Activated naive CD8-positive, alpha-beta T cell treated with anti-CD3 and anti-CD28 coated beads, Interleukin-2, amount 50 U/mL, for 24 hours (primary cell): Measurements from ENCODE around the gene RPL36A.
A peak's percentile ranks its signal among the peaks of the same experiment; 100 is the strongest.

Source experiments
- ATAC-seq: fragments of 150-1000 bp; cut with Tn5 transposase; one replicate; pipeline ENCODE4 v1.10.0; 2021
- DNase-seq: peaks from one replicate; pipeline ENCODE4 v3.0.0; 2021
- H3K27ac Mint-ChIP-seq: one replicate; pipeline ENCODE4 v1.8.0; 2021; ENCODE audit warnings: mild to moderate bottlenecking, mixed read lengths
- H3K27me3 Mint-ChIP-seq: one replicate; pipeline ENCODE4 v1.8.0; 2021; ENCODE audit warnings: mixed read lengths
- H3K36me3 Mint-ChIP-seq: one replicate; pipeline ENCODE4 v1.8.0; 2021; ENCODE audit warnings: low read depth, mixed read lengths
- H3K4me1 Mint-ChIP-seq: one replicate; pipeline ENCODE4 v1.8.0; 2021; ENCODE audit warnings: mixed read lengths
- H3K4me3 Mint-ChIP-seq: one replicate; pipeline ENCODE4 v1.8.0; 2021; ENCODE audit warnings: mild to moderate bottlenecking, moderate library complexity, mixed read lengths
- H3K9me3 Mint-ChIP-seq: one replicate; pipeline ENCODE4 v1.8.0; 2021; ENCODE audit warnings: mixed read lengths

RPL36A gene

DNA sequence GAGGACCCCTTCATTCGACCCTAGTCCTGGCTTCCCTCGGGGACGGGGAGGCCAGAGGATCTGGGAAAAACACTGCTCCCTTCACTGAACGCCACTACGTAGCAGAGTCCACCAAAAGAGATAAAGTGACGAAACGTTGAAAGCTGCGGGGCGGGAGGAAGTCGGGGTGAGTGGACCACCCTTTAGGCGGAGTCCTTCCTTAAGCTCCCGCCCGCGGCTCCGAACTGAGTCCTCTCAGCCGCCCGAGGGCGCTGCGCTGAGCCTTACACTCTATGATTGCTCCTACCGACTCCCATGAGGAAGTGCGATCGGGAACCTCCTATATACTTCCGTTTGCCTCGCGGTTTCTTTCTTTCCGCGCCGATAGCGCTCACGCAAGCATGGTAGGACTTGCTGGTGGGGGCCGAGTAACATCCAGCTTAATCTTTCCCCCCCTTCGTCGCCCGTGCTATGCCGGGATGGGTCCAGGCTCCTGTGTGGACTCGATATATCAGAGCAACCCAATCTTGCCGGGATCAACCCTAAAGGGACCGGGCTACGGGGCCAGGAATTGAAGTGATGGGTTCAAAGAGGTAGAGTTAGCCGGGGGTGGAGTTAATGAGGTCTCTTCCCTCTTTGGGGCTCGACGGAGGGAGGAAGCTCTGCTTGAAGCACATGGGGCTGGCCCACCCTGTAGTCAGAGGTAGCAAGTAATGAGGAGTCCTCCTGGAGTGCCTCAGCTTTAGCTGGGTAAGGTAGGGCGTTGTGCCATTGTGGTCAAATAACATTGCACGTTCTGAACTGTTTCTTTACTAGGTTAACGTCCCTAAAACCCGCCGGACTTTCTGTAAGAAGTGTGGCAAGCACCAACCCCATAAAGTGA lies at the start of gene RPL36A:
TSS of gene RPL36A (plus strand) at position 348 of the 862 bp plus-strand sequence. CDS start at position 381, 33 bp downstream.
- Mint-ChIP-seq H3K4me3 (peak within 1 kb of the TSS; percentile 92), H3K27me3 (no peaks in the 10 kb centered on the region), H3K9me3 (no peaks in the 10 kb centered on the region), H3K36me3 (peaks cover 40% of the 10 kb centered on the region), H3K4me1 (peaks cover 29% of the 10 kb centered on the region), H3K27ac (peak within 1 kb of the TSS; percentile 98)
- DNase-seq: peak; percentile 82
- ATAC-seq: peak; percentile 99

DNA sequence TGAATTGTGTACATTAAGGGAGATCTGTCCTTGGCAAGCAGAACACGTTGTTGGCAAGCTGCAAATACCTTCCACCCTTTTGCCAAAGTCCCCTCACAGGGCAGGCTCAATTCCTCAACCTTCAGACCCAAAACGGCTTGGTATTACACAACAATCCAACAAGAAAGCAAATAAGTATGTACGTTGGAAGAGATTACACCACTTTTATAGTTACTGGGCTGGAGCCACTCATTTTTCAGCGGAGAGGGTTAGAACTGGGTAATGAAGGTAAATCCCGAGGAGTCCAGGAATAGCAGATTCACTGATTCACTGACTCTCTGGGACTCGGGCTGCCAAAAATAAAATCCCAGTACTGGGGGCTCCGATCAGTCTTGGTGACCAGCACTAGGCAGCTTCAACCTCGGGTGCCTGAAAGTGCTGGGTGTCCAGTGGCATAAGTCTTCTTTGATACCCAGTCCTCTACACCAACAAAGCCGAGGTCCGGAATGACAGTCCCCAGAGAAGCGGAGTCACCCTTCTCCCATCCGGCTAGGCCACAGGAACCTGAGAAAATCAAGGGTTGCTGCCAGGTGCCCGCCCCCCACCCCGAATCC lies 42.9 kb upstream of the RPL36A start:
- peak overlapping the region; percentile 92 for H3K27ac Mint-ChIP-seq

DNA sequence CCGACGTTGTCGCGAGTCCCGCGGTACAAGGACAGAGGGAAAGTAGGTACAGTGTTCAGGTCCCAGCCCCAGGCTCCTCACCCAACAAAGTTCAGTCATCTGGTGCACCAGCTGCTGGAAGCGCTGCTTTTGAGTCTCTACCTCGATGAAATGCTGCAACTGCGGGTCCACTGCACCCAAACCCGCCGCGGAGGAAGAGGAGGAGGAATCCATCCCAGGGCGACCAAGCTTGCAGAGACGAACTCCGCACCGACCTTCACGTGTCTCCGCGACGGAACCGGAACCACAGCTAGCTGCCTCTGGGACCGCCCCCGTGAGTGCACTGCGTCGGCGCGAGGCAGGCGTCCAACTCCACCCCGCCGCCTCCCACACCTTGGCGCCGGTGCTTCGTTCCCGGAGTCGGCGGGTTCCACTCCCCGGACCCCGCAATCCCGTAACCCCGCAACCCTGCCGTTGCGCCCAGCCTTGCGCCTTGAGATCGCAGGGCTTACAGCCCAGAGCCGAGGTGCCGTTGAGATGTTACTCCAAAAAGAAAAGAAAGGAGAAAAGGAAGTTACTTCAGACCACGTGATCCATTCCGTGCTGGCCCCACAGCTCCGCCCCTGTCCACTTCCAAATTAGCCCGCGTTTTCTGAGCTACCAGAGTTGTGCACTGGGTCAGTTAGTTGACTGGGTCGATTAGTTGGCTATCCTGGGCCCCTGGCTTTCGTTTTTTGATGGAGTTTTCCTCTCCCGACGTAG lies 42.2 kb upstream of the RPL36A start, which contains the start of gene TIMM8A:
TSS of gene TIMM8A (minus strand) at position 291 of the 741 bp plus-strand sequence. CDS start at position 213, 78 bp downstream.
- Mint-ChIP-seq H3K4me3 (peak within 1 kb of the TSS; percentile 88), H3K9me3 (no peaks in the 10 kb centered on the region), H3K27ac (peak within 1 kb of the TSS; percentile 92), H3K4me1 (peaks cover 18% of the 10 kb centered on the region), H3K27me3 (no peaks in the 10 kb centered on the region), H3K36me3 (peaks cover 13% of the 10 kb centered on the region)
- ATAC-seq (peak; percentile 98), DNase-seq (peak; percentile 81)

More for the DNA sequence above, 42.9 kb upstream of the RPL36A start:
- DNase-seq: no peak
- peak overlapping the region; percentile 88 for H3K4me3 Mint-ChIP-seq
- H3K4me1 Mint-ChIP-seq: peaks cover 18% of the 10 kb centered on the region
- ATAC-seq: no peak
- H3K27me3 Mint-ChIP-seq: no peaks in the 10 kb centered on the region
- H3K9me3 Mint-ChIP-seq: no peaks in the 10 kb centered on the region
- peaks cover 13% of the 10 kb centered on the region for H3K36me3 Mint-ChIP-seq

DNA sequence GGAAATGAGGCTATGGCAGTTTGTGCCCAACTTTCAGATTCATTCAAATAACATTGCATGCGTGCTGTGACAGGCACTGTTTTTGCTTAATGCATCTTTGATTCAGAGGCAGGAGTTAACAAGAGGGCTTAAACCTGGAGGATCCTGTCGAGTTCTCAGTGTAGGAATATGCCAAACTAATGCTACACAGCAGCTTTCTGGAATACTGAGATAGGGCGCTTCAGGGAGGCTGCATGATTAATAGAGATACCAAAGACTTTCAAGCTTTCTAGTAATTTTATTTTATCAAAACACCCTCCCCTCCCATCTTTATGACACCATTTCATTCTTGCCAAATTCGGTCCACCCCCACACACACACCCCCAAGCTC lies 41.6 kb upstream of the RPL36A start:
- Mint-ChIP-seq H3K4me3 (peak overlapping the region; percentile 88), H3K9me3 (no peaks in the 10 kb centered on the region), H3K36me3 (peaks cover 10% of the 10 kb centered on the region), H3K4me1 (peaks cover 18% of the 10 kb centered on the region), H3K27ac (peak overlapping the region; percentile 92), H3K27me3 (no peaks in the 10 kb centered on the region)
- ATAC-seq: no peak
- DNase-seq: no peak

DNA sequence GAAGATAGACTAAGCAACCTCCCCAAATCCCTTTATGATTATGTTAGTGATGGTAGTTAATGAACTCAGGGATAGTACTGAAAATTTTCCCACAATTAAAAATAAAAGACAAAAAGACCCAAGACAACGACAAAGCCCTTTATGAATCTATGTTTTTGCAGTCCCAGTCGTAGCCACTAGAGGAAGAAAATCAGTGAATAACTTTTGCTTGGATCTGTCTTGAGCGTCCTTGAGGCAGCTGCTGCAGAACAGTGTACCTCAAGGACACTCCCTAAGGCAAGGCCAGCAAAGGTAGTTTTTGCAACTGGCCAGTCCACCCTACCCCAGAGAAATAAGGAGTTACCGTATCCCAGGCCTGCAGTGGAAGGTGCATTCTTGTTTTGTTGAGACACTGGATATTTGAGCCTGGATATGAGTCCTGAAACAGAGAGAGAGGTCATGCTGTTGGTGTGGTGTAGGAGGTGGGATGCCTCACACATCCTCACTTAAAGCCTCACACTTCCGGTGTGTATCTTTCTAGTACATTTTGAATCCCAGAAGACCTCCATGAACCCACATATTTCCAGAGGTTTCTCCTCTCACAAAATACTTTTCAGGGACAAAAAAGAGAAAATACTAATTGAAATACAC lies 33.5 kb upstream of the RPL36A start:
- ATAC-seq (no peak), DNase-seq (no peak)
- peaks cover 5% of the 10 kb centered on the region for H3K4me1 Mint-ChIP-seq
- no peaks in the 10 kb centered on the region for H3K27me3 Mint-ChIP-seq
- no peak overlapping the region for H3K27ac Mint-ChIP-seq
- no peaks in the 10 kb centered on the region for H3K36me3 Mint-ChIP-seq
- H3K9me3 Mint-ChIP-seq: no peaks in the 10 kb centered on the region
- no peak overlapping the region for H3K4me3 Mint-ChIP-seq

DNA sequence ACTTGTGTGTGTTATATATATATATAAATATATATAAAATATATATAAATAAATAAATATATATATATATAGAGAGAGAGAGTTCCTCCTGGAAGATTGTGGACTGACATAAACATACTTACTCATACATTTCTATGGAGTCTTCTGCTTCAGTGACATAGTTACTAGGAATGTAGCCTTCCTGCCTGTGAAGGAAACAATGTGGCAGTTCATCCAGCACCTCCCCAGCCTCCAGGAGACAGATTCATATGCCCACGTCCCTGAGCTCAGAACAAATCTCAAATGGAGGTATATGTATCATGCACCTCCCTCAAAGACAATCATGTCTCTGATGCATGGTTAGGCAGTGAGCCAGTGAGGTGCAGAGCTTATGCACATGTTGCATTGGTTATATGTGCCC lies 30.8 kb upstream of the RPL36A start:
- DNase-seq (no peak), ATAC-seq (no peak)
- Mint-ChIP-seq H3K4me3 (no peak overlapping the region), H3K36me3 (no peaks in the 10 kb centered on the region), H3K27ac (no peak overlapping the region), H3K9me3 (no peaks in the 10 kb centered on the region), H3K4me1 (peaks cover 5% of the 10 kb centered on the region), H3K27me3 (no peaks in the 10 kb centered on the region)

DNA sequence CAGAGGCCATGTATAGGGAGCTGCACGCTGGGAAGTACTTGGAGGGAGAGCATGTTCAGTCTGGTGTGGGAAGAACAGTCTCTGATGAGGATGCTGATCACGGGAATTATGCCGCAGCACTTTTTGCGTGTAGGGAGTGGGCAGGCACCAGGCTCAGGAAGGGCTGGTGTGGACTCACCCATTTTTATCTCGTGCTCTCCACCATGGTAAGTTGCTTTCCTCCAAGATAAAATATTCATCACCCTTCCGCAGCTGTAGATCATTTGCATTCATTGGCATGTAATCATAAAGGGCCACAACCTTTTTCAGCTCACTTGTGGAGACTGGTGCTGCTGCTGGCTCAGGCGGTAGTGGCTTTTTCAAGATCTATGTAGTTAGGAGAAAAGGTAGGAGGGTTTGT lies 30.4 kb upstream of the RPL36A start:
- Mint-ChIP-seq H3K4me3 (no peak overlapping the region), H3K4me1 (peaks cover 5% of the 10 kb centered on the region), H3K27me3 (no peaks in the 10 kb centered on the region), H3K36me3 (no peaks in the 10 kb centered on the region), H3K27ac (no peak overlapping the region), H3K9me3 (no peaks in the 10 kb centered on the region)
- no peak for DNase-seq
- no peak for ATAC-seq

DNA sequence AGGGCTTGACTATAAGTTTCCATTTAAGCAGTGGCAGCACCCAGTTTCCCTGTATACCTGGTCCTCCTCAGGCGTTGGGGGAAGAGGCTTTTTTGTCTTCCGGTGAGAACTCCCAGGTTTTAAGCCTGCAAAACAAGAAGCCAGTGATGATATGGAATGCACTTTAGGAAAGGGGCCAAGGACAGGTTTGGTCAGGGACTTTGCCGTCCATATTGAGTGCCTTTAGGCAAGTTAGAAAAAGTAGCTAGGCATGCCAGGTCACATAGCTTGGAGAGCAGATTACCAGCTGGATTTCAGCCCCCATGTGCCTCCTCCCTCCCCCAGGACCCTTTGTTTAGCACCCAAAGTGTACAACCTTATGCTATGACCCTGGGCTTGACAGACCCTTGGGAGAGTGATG lies 28.7 kb upstream of the RPL36A start:
- DNase-seq (no peak), ATAC-seq (no peak)
- H3K4me3 Mint-ChIP-seq: no peak overlapping the region
- H3K9me3 Mint-ChIP-seq: no peaks in the 10 kb centered on the region
- no peaks in the 10 kb centered on the region for H3K36me3 Mint-ChIP-seq
- H3K27me3 Mint-ChIP-seq: no peaks in the 10 kb centered on the region
- no peak overlapping the region for H3K27ac Mint-ChIP-seq
- H3K4me1 Mint-ChIP-seq: peaks cover 5% of the 10 kb centered on the region

DNA sequence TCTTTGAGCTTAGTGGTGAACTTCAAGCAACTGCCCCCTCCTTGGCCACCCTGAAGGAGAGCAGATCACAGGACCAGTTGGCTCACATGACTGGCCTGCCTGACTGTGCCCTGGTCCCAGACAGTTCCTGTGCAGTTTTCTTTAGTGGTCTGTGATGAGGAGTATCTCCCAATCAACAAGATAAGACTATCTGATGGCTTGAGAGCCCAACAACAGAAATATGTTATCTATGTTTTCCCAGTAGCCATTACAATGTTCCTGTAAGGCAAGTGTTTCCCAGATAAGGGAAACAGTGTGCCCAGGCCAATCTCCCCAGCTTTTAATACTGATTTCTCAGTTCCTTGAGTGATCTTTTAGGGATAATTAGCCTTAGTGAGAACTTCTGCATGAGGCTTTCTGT lies 28.1 kb upstream of the RPL36A start:
- ATAC-seq: no peak
- H3K27me3 Mint-ChIP-seq: no peaks in the 10 kb centered on the region
- H3K9me3 Mint-ChIP-seq: no peaks in the 10 kb centered on the region
- no peak overlapping the region for H3K4me3 Mint-ChIP-seq
- no peak for DNase-seq
- no peaks in the 10 kb centered on the region for H3K36me3 Mint-ChIP-seq
- H3K4me1 Mint-ChIP-seq: peaks cover 5% of the 10 kb centered on the region
- H3K27ac Mint-ChIP-seq: no peak overlapping the region

DNA sequence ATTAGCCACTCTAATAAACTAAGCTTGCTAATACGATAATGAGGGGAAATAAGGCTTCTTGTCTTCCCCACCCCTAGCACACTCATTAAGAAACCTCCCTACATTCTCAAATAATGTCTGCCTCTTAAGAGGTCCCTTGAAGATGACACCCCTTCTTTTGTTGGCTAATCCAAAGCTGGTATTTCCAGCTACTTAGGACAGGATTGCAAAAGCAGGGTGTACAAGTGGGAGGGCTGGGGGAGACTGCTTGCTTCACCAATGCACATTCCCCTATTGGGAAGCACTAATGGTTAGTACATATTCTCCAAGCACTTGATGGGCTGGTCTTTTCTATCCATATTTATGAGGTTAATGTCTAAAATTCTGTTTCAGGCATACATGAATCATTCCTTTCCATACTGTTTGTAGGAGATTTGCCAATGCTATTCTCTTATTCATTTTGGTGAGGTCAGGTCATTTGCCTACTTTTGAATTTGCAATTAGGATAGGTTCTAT lies 25.5 kb upstream of the RPL36A start:
- no peak for ATAC-seq
- H3K36me3 Mint-ChIP-seq: no peaks in the 10 kb centered on the region
- H3K27me3 Mint-ChIP-seq: no peaks in the 10 kb centered on the region
- no peak for DNase-seq
- H3K4me3 Mint-ChIP-seq: no peak overlapping the region
- H3K4me1 Mint-ChIP-seq: no peaks in the 10 kb centered on the region
- H3K27ac Mint-ChIP-seq: no peak overlapping the region
- no peaks in the 10 kb centered on the region for H3K9me3 Mint-ChIP-seq

DNA sequence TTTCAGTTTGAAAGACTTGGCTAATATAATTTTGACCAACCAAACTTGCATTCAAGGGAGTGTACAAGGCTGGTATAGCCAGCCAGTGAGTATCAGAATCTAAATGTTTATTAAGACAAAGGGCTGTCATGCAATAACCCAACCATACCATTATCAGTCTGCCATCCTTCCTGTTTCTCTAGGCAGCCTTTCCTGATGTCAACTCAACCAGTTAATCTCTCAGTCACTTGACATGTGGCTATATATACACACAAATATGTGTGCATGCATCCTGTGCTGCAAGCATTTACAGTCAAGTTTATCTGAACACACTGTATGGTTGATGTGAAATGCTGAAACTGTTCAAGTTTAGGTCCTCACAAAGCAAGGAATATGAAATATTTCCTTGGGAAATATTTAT lies 22.0 kb upstream of the RPL36A start:
- ATAC-seq: no peak
- DNase-seq: no peak
- Mint-ChIP-seq H3K4me3 (no peak overlapping the region), H3K9me3 (no peaks in the 10 kb centered on the region), H3K36me3 (no peaks in the 10 kb centered on the region), H3K4me1 (peaks cover 9% of the 10 kb centered on the region), H3K27ac (no peak overlapping the region), H3K27me3 (no peaks in the 10 kb centered on the region)

DNA sequence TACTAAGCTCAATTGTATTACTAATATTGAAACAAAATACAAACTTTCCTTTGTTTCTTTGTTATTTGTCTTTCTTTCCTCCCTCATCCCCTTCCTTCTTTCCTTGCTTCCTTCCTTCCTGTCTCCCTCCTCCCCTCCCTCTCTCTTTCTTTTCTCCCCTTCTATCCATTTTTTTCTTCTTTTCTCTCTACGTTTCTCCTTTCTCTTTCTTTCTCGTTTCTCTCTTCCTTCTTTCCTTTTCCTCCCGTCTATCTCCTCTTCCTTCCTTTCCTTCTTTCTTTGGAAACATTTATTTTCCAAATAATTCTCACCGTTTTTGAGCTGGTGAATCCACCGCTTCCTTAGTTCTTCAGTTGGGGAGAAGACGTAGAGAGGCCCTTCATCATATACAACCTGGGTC lies 21.1 kb upstream of the RPL36A start:
- no peak overlapping the region for H3K27ac Mint-ChIP-seq
- H3K36me3 Mint-ChIP-seq: no peaks in the 10 kb centered on the region

DNA sequence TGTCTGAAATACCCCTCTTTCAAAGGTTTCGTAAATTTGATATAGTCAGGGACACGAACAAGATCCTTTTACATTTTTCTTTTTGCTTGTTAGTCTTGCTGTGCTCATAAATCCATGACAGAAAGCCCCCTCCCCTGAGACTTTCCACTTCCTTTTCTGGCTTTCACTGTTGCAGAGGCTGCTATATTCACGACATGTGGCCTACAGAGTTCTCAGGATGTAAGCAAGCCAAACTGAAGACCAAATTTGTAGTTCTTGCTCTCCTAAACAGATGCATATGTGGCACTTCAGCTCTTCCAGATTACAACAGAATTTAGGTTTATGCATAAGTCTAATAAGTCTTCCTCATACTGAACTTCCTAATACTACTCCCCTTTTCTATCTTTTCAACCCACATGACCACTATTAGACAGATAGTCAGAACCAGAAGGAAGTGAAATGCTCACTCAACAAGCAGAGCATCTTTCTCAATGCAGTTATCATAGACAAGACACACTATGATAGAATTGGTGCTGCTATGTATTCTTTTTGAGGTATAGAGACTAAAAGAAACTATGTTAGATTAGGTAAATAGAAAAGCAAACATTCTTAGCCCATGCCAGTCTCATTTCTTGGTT lies 19.8 kb upstream of the RPL36A start:
- no peak overlapping the region for H3K4me3 Mint-ChIP-seq
- no peaks in the 10 kb centered on the region for H3K9me3 Mint-ChIP-seq

More for the DNA sequence above, 21.1 kb upstream of the RPL36A start:
- Mint-ChIP-seq H3K4me3 (no peak overlapping the region), H3K9me3 (no peaks in the 10 kb centered on the region), H3K4me1 (peaks cover 9% of the 10 kb centered on the region), H3K27me3 (no peaks in the 10 kb centered on the region)
- DNase-seq: no peak
- ATAC-seq: no peak

DNA sequence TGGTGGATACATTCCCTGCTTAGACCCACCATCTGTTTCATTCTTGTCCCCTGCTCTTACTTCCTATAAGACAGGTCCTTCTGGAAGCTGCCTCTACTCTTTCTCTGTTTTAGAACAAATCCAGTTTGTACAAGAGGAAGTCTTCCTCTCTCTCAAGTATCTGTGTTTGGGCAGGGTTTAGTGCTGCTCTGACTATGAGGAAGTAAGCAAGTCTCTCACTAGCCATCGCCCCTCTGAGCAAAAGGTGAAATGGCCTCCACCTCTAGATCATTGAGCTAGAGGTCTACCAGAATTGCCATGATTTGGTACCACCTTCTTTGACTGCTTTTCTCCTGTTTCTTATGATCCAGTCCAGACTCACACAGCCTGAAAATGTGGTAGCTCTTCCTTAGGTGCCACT lies 13.3 kb upstream of the RPL36A start:
- DNase-seq (no peak), ATAC-seq (no peak)
- H3K27me3 Mint-ChIP-seq: no peaks in the 10 kb centered on the region
- no peaks in the 10 kb centered on the region for H3K36me3 Mint-ChIP-seq
- H3K4me1 Mint-ChIP-seq: no peaks in the 10 kb centered on the region
- no peaks in the 10 kb centered on the region for H3K9me3 Mint-ChIP-seq
- H3K4me3 Mint-ChIP-seq: no peak overlapping the region
- no peak overlapping the region for H3K27ac Mint-ChIP-seq

More for the DNA sequence above, 19.8 kb upstream of the RPL36A start:
- ATAC-seq (no peak), DNase-seq (no peak)
- H3K27ac Mint-ChIP-seq: no peak overlapping the region
- peaks cover 9% of the 10 kb centered on the region for H3K4me1 Mint-ChIP-seq
- no peaks in the 10 kb centered on the region for H3K36me3 Mint-ChIP-seq
- H3K27me3 Mint-ChIP-seq: no peaks in the 10 kb centered on the region
